Hematopoietic multipotent progenitor cell treated with erythropoietin and hydrocortisone succinate and interleukin-3 and kit ligand, for 4 days (in vitro differentiated cells): Measurements from ENCODE around the gene NOC2L.
"Not testable (repeated sequence)": the region's sequence is repeated elsewhere in the genome, so short reads cannot be mapped to it uniquely, and the experiment has no call there.

Source experiments
- DNase-seq: peaks from one replicate; pipeline ENCODE4 v3.0.0-alpha.2; 2015

Gene NOC2L

DNA sequence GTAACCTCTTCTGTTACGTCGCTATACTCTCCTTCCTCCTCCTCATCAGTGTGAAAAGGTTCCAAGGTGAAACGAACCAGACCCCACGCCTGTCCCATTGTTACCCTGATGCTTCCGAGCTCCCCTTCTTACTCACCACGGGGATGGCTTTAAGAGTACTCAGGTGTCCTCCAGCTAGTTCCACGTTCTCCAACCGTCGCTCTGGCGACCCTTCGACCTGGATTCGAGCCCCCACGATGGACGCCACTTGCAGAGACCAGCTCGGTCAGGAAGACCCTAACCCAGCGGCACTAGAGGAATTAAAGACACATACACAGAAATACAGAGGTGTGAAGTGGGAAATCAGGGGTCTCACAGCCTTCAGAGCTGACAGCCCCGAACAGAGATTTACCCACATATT, 61.1 kb downstream of the NOC2L start:
- DNase-seq, result not testable (repeated sequence)

DNA sequence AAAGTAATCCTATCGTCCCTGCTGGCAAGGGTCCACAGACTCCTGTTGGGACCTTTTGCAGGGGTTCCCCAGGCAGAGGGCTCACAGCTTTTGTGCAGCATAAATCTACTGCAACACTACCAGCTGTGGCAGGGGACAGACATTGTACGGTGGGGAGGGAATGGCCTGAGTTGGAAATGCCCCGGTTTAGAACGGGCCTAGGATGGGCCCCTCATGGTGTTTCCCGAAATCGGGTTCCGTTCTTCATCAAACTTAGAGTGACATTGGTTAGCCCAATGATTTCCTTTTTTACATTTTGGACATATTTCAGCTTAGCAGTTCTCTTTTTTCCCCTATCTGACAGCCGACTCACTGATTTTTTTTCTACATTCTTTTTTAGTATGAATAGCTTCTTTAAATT, 61.8 kb downstream of the NOC2L start:
- peak; percentile 29 for DNase-seq
